ENCODE measurements around the gene OR10A4.

GRCh38 chr11:6920702-6921101 lies 44.3 kb downstream of the OR10A4 start, which contains the start of gene OR2D3:
- TF ChIP-seq POLR2A (IDR thresholded peaks at IDR 0.05; ENCODE audit: low read depth, low read length) (no peak), POLR2AphosphoS5 (IDR thresholded peaks at IDR 0.05; ENCODE audit: low read depth, low read length) (no peak)

Data from GM12891 (cell line).